Stimulated activated naive CD4-positive, alpha-beta T cell treated with Interleukin-2 at 50 U/mL for 16 hours (primary cell): ENCODE data around the gene PRKCE.

Source experiments
- DNase-seq: peaks from one replicate; lab custom pipeline; 2025; lab: John Stamatoyannopoulos, UW

PRKCE gene

GRCh38 chr2:45992021-45992740 lies 340.7 kb downstream of the PRKCE start:
- no peak for DNase-seq

- no peak for DNase-seq
Measured at GRCh38 chr2:45992741-45993475, 341.4 kb downstream of the PRKCE start.

GRCh38 chr2:45993476-45993991 lies 342.1 kb downstream of the PRKCE start:
- peak; percentile 12 for DNase-seq

GRCh38 chr2:45994060-45994459 lies 342.6 kb downstream of the PRKCE start:
- no peak for DNase-seq

GRCh38 chr2:46000660-46001059 lies 349.2 kb downstream of the PRKCE start:
- DNase-seq: no peak

GRCh38 chr2:46001290-46001689 lies 349.8 kb downstream of the PRKCE start:
- no peak for DNase-seq

- no peak for DNase-seq
Measured at GRCh38 chr2:46001741-46002506, 350.4 kb downstream of the PRKCE start.

- DNase-seq: no peak
Measured at GRCh38 chr2:46002507-46002883, 351.0 kb downstream of the PRKCE start.

GRCh38 chr2:46002947-46003346 lies 351.5 kb downstream of the PRKCE start:
- DNase-seq: no peak

- no peak for DNase-seq
Measured at GRCh38 chr2:46003903-46004473, 352.5 kb downstream of the PRKCE start.

- no peak for DNase-seq
Measured at GRCh38 chr2:46006473-46007025, 355.1 kb downstream of the PRKCE start.

- no peak for DNase-seq
Measured at GRCh38 chr2:46007412-46007811, 355.9 kb downstream of the PRKCE start.

- no peak for DNase-seq
Measured at GRCh38 chr2:46008091-46008870, 356.8 kb downstream of the PRKCE start.

GRCh38 chr2:46009315-46009714 lies 357.8 kb downstream of the PRKCE start:
- no peak for DNase-seq

- DNase-seq: no peak
Measured at GRCh38 chr2:46009772-46010171, 358.3 kb downstream of the PRKCE start.

GRCh38 chr2:46010223-46010924 lies 358.9 kb downstream of the PRKCE start:
- DNase-seq: no peak

- DNase-seq: no peak
Measured at GRCh38 chr2:46010925-46011490, 359.5 kb downstream of the PRKCE start.

- no peak for DNase-seq
Measured at GRCh38 chr2:46012618-46013240, 361.3 kb downstream of the PRKCE start.

- no peak for DNase-seq
Measured at GRCh38 chr2:46013726-46014125, 362.3 kb downstream of the PRKCE start.
